ENCODE results near the gene AOC1.

- TF ChIP-seq CTCF (IDR thresholded peaks at IDR 0.05; ENCODE audit: low read depth, low read length, missing input control) (no peak), MAX (IDR thresholded peaks at IDR 0.05) (no peak), EGR1 (IDR thresholded peaks at IDR 0.05; ENCODE audit: low read depth in 2 of 2) (no peak), GABPA (IDR thresholded peaks at IDR 0.05 in 1 of 2, conservative IDR thresholded peaks at IDR 0.05 in 1 of 2) (no peak), SP1 (IDR thresholded peaks at IDR 0.05) (no peak)
These were observed 19.3 kb downstream of the AOC1 start for GRCh38 chr7:150871601-150872000.

All from liver (tissue), 3 donors.